DOHH2 (cell line): ENCODE measurements around the gene NXPH4.
A peak's percentile ranks its signal among the peaks of the same experiment; 100 is the strongest.

Source experiments
- H3F3A ChIP-seq: fragments of 200-600 bp; sonication (generic), shearing (Covaris generic); 2 replicates; pipeline ENCODE4 v1.6.0; 2016; ENCODE audit warnings: antibody characterized with exemption, mild to moderate bottlenecking; ENCODE audit not compliant: control insufficient read depth, insufficient read depth
- H3K27ac ChIP-seq: fragments of 200-600 bp; sonication (generic); 2 replicates; pipeline ENCODE4 v1.5.1; 2014; ENCODE audit warnings: low read depth, mild to moderate bottlenecking, low read length, moderate library complexity
- H3K27me3 ChIP-seq: fragments of 200-600 bp; sonication (generic); 2 replicates; pipeline ENCODE4 v1.6.1; 2014; ENCODE audit warnings: mild to moderate bottlenecking, low read length, mixed read lengths; ENCODE audit not compliant: control insufficient read depth
- H3K36me3 ChIP-seq: fragments of 200-600 bp; sonication (generic); 2 replicates; pipeline ENCODE4 v1.6.1; 2014; ENCODE audit warnings: mild to moderate bottlenecking, low read length, moderate library complexity, mixed read lengths; ENCODE audit not compliant: control insufficient read depth
- H3K4me1 ChIP-seq: fragments of 200-600 bp; sonication (generic); 2 replicates; pipeline ENCODE4 v1.6.1; 2014; ENCODE audit warnings: mild to moderate bottlenecking, low read length, mixed read lengths; ENCODE audit not compliant: control insufficient read depth
- H3K4me2 ChIP-seq: fragments of 200-600 bp; sonication (generic); 2 replicates; pipeline ENCODE4 v1.6.0; 2014; ENCODE audit warnings: mild to moderate bottlenecking, low read length, moderate library complexity
- H3K4me3 ChIP-seq: fragments of 200-600 bp; sonication (generic); 2 replicates; pipeline ENCODE4 v1.5.1; 2014; ENCODE audit warnings: mild to moderate bottlenecking, low read length, mixed read lengths
- H3K79me2 ChIP-seq: fragments of 200-600 bp; sonication (generic); 2 replicates; pipeline ENCODE4 v1.6.1; 2014; ENCODE audit warnings: mild to moderate bottlenecking, low read length, mixed read lengths; ENCODE audit not compliant: control insufficient read depth
- H3K9me2 ChIP-seq: fragments of 200-600 bp; sonication (generic); replicated peaks from 2 replicates; pipeline ENCODE4 v1.6.1; 2014; ENCODE audit warnings: mild to moderate bottlenecking, low read length, mixed read lengths; ENCODE audit not compliant: control insufficient read depth
- H3K9me3 ChIP-seq: fragments of 200-600 bp; sonication (generic); 2 replicates; pipeline ENCODE4 v1.6.1; 2014; ENCODE audit warnings: antibody characterized with exemption, low read length, mixed read lengths; ENCODE audit not compliant: control insufficient read depth, insufficient read depth
- H4K20me1 ChIP-seq: fragments of 200-600 bp; sonication (generic); 2 replicates; pipeline ENCODE4 v1.6.0; 2014; ENCODE audit warnings: low read depth, mild to moderate bottlenecking, antibody characterized with exemption, low read length, moderate library complexity; ENCODE audit not compliant: control insufficient read depth, insufficient read depth
- EZH2phosphoT487 ChIP-seq: fragments of 200-600 bp; sonication (generic); IDR thresholded peaks from 2 replicates; pipeline ENCODE4 v1.6.1; 2017; ENCODE audit warnings: borderline replicate concordance, mild to moderate bottlenecking, antibody characterized with exemption, low read length, moderate library complexity, mixed read lengths
- TF ChIP-seq, protein P1 (sequence below): fragments of 200-600 bp; sonication (generic); IDR thresholded peaks from one replicate; pipeline ENCODE4 v1.5.1; 2014; ENCODE audit warnings: antibody characterized with exemption, mild to moderate bottlenecking, low read depth, low read length; ENCODE audit not compliant: poor library complexity, severe bottlenecking

The NXPH4 gene

DNA sequence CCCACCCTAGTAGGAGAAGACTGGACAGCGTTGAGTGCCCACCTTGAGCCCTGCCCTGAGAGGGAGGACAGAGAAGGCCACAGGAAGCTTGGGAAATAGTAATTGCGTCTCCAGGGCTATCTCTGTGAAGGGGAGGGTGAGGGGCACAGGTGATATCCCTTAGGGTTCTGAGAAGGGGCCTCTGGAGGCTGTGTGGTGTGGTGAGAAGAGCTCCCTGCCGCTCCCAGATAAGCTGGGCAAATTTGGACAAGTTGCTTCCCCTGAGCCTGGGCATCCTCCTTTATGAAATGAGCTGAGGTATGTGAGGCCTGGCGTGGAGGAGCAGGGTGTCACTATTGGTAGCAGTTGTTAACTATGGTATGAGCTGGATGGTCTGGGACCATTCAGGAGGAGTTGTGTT is 45.7 kb upstream of the NXPH4 start:
- Histone ChIP-seq H3K27ac (no peak overlapping the region), H3F3A (no peaks in the 10 kb centered on the region), H3K9me3 (no peaks in the 10 kb centered on the region), H3K27me3 (no peaks in the 10 kb centered on the region), H3K4me2 (no peak overlapping the region), H4K20me1 (no peaks in the 10 kb centered on the region), H3K79me2 (no peaks in the 10 kb centered on the region), H3K36me3 (no peaks in the 10 kb centered on the region), H3K4me3 (no peak overlapping the region), H3K9me2 (no peaks in the 10 kb centered on the region), H3K4me1 (peaks cover 23% of the 10 kb centered on the region)
- TF ChIP-seq, protein P1, sequence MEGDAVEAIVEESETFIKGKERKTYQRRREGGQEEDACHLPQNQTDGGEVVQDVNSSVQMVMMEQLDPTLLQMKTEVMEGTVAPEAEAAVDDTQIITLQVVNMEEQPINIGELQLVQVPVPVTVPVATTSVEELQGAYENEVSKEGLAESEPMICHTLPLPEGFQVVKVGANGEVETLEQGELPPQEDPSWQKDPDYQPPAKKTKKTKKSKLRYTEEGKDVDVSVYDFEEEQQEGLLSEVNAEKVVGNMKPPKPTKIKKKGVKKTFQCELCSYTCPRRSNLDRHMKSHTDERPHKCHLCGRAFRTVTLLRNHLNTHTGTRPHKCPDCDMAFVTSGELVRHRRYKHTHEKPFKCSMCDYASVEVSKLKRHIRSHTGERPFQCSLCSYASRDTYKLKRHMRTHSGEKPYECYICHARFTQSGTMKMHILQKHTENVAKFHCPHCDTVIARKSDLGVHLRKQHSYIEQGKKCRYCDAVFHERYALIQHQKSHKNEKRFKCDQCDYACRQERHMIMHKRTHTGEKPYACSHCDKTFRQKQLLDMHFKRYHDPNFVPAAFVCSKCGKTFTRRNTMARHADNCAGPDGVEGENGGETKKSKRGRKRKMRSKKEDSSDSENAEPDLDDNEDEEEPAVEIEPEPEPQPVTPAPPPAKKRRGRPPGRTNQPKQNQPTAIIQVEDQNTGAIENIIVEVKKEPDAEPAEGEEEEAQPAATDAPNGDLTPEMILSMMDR: no peak
- no peak for TF ChIP-seq EZH2phosphoT487

DNA sequence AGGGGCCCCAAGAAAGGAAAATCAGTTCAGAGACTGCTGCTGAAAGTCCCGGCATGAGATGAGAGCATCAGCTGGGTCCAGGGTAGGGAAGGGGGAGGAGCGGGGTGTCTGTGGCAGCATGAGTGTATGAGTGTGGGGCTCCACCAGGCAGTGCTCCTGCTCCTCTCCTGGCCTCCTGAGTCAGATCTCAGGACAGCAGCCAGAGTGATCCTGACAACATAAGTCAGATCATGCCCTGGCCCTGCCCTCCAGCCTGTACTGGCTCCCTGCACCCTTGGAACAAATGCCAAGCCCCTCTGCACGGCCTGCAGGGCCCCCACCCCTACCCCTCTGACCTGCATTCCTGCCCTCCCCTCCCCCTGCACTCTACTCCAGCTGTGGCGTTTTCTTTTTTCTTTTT is 44.9 kb upstream of the NXPH4 start:
- Histone ChIP-seq H3K79me2 (no peaks in the 10 kb centered on the region), H3K27me3 (no peaks in the 10 kb centered on the region), H4K20me1 (no peaks in the 10 kb centered on the region), H3K9me3 (no peaks in the 10 kb centered on the region), H3K36me3 (no peaks in the 10 kb centered on the region), H3F3A (0 out of 2 replicates have a peak, but pooled peaks cover 1% of the 10 kb centered on the region), H3K4me2 (no peak overlapping the region), H3K9me2 (no peaks in the 10 kb centered on the region), H3K4me1 (peaks cover 23% of the 10 kb centered on the region), H3K4me3 (no peak overlapping the region), H3K27ac (no peak overlapping the region)
- TF ChIP-seq, protein P1: no peak
- TF ChIP-seq EZH2phosphoT487: no peak

DNA sequence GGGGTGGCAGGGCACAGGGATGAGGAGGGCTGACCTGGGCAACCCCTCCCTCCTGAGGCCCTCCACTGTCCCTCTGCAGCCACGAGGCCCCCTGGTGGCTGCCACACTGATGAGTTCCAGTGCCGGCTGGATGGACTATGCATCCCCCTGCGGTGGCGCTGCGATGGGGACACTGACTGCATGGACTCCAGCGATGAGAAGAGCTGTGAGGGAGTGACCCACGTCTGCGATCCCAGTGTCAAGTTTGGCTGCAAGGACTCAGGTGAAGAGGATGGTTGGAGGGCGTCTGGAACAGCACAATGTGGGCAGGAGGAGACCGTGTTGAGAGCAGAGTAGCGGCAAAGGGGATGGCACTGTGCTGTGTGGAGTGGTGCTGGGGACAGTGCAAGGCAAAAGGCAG is 43.5 kb upstream of the NXPH4 start:
- H3K36me3 ChIP-seq: no peaks in the 10 kb centered on the region

More for the DNA sequence above, 43.5 kb upstream of the NXPH4 start:
- H3F3A ChIP-seq: 0 out of 2 replicates have a peak, but pooled peaks cover 2% of the 10 kb centered on the region
- H3K79me2 ChIP-seq: no peaks in the 10 kb centered on the region
- H3K27me3 ChIP-seq: no peaks in the 10 kb centered on the region
- H4K20me1 ChIP-seq: no peaks in the 10 kb centered on the region
- H3K4me2 ChIP-seq: no peak overlapping the region
- H3K4me3 ChIP-seq: no peak overlapping the region
- H3K27ac ChIP-seq: no peak overlapping the region
- no peaks in the 10 kb centered on the region for H3K9me2 ChIP-seq
- TF ChIP-seq EZH2phosphoT487: no peak
- TF ChIP-seq, protein P1: peak; percentile 87
- H3K4me1 ChIP-seq: peaks cover 24% of the 10 kb centered on the region
- H3K9me3 ChIP-seq: no peaks in the 10 kb centered on the region
